ENCODE measurements around the gene PCSK1.
A peak's percentile ranks its signal among the peaks of the same experiment; 100 is the strongest.

The PCSK1 gene

DNA sequence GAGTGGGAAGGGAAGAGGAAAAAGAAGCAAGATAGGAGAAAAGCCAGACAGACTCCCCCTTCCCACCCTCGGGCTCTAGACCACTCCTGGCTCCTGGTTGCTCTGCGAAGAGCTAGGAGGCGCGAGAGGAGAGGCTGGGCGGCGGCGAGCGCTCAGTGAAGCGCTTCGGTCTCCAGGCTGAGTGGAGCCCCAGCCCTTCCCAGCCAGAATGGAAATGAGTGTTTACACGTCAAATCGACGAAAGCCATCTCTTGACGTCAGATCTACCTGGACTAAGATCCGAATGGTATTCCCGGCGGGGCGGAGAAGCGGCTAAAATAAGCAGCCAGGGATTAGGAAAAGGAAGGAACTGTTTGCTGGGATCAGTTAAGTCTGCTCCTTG is at the start of gene PCSK1:
Gene PCSK1 (minus strand): TSS at position 183 of the 382 bp plus-strand sequence. CDS start 206 bp downstream, outside the sequence.
- DNase-seq (ENCODE audit: low read depth), result no peak

DNA sequence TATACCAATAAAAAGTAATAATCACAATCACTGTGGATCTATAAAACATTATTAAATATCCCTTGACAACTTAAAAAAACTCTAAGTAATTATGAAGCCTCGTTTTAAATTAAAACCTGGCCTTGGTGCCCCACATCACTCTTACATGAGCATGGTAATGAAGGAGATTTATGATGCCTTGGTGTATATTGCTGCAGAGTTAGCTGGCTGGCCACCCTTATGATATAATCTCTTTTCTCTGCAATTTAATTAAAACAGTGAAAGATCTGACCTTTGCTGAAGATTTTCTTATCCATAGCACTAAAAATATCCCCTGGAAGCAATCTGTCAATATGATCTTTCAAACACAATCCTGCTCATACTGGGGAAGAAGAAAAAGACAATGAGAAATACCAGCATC is 48.8 kb upstream of the PCSK1 start:
- no peak for DNase-seq (ENCODE audit: low read depth)

GRCh38 chr5:96481009-96481786 is 48.1 kb upstream of the PCSK1 start:
- DNase-seq (ENCODE audit: low read depth), result no peak

GRCh38 chr5:96478983-96479382 is 45.9 kb upstream of the PCSK1 start:
- no peak for DNase-seq (ENCODE audit: low read depth)

- DNase-seq (ENCODE audit: low read depth), result no peak
These were observed 43.6 kb upstream of the PCSK1 start for GRCh38 chr5:96476654-96477053.

DNA sequence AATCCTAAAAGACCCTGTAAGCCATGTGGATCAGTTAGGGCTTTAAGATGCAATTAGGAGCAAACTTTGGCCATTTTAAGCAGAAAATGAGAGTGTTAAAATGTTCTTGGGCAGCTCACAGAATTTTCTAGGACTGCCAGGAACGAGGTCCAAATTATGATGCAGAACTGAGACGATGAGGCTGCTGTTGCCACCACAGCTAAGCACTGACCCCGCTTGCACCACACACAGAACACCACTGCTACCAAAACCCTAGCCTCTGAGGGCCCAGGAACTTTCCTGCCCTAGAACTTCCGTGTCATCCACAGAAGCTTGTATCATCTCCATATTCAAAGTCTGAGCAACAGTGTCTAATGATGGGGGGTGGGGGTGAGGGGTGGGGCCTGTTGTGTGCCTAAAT is 41.0 kb upstream of the PCSK1 start:
- DNase-seq (ENCODE audit: low read depth), result no peak

GRCh38 chr5:96473155-96473554 is 40.1 kb upstream of the PCSK1 start:
- DNase-seq (ENCODE audit: low read depth), result no peak

DNA sequence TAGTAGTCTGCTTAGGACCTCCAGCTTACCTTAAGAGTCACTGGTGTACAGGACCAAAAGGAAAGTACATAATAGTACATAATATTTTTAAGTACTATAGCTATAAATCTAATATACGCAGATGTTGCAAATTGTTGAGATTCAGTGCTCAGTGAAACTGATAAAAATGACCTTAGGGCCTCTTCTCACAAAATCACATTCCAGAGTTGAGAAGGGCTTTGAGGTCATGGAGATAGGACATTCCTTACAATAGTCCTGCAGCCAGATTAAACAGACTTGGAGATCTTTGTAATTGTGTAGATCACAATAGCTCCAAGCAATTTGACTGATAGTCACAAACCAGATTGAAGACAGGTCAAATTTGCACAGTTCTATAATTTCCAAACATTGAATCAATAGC is 37.7 kb upstream of the PCSK1 start:
- no peak for DNase-seq (ENCODE audit: low read depth)

DNA sequence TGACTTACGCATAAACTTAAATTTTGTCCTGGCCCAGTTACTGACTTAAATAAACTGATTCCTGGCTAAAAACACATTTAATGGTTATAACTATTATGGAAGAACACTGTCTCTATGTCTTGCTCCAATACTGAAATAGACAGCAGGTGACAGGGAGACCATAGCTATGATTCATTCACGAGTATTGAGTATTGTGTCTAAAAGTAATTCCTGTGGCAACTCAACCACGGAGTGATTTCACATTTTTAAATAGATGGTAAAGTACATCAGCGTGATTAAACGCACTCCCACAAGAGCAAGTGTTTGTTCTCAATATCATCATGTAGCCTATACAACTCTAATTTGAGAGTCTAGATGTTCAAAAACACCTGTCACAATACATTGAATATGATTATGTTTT is 35.9 kb upstream of the PCSK1 start:
- DNase-seq (ENCODE audit: low read depth), result no peak

- DNase-seq (ENCODE audit: low read depth), result no peak
These were observed 30.0 kb upstream of the PCSK1 start for GRCh38 chr5:96463091-96463490.

DNA sequence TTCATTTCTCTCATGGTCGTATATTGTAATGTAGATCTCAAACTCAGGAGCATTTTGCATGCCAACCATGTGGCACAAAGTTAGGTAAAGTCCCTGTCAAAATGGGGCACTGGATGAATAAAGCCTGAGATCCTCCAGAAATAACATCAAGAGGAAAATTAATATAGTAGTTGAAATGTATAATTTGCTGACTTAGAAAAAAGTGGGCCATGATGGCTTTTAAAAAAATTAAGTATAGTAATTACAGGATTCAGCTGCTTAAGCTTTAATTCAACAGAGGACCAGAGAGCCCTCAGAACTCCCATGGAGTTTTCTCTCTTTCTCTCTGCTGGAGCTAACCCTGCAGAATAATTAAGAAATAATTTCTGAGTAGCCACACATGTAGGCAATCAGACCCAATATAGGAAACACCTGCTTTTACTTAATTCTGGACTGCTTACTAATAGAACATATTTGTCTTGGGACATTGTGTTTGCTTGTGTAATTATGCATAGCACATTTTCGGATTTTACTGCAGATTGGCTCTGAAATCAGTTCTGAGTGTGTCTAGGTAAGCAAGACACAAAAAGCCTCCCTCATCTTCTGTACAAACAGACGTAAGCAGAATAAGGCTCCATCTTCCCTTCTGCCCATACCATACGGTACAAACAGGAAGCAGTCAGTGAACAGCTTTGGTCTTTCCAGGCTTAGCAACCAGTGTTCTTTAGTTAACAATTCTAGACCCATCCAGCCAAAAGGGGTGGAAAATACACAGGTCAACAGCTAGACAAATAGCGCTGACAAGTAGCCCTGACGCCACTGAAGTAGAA is 26.5 kb upstream of the PCSK1 start:
- DNase-seq (ENCODE audit: low read depth), result no peak

DNA sequence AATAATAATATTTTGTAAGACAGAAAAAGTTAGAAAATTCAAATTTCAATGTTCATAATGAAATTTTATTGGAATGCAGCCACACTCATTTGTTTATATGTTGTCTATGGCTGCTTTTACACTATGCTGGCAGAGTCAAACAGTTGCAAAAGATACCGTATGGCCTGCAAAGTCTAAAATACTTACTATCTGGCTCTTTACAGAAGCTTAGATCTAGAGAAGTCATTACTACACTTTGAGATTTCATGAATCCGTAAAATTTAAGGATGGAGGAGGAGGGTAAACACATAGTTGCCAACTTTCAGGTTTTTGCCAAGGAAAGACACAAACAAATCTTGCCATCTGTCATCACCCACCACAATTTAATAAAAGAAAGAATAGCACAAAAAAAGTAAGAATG is 25.1 kb upstream of the PCSK1 start:
- DNase-seq (ENCODE audit: low read depth), result no peak

GRCh38 chr5:96455789-96456188 is 22.7 kb upstream of the PCSK1 start:
- no peak for DNase-seq (ENCODE audit: low read depth)

DNA sequence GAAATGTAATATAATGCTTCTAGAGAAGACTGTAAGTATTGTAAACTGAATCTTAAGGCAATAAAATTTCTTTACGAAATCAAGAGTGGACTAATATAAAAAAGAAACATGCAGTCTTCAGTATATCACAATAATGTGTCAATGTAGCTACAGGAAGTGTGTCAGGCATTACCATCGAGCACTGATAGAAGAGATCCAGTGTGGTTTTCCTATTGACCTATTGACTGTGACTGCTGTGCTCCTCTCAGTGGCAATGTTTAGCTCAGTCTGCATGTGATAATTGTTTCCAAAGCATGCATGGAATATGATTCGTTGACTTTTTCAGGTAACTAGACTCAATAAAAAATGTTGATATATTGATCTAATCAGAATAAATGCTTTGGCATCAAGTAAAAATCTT is 20.3 kb upstream of the PCSK1 start:
- DNase-seq (ENCODE audit: low read depth), result no peak

- no peak for DNase-seq (ENCODE audit: low read depth)
These were observed 14.9 kb upstream of the PCSK1 start for GRCh38 chr5:96447949-96448348.

DNA sequence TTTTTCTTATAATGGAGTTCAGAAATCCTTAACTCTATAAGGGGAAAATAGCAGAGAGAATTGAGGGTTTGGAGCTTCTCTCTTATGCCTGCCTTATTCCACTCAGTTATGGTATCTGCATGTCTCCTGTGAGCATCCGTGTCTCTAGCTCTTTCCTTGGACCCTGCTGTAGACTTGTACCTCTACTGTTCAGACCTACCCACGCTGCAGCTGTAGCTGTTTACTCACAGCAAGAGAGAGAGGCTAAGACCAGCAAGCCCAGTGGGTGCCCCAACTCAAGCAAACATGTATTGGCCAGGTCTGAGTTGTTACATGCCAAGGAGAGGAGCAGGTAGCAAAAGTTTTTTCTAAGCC is 7.1 kb upstream of the PCSK1 start:
- DNase-seq (ENCODE audit: low read depth), result no peak

GRCh38 chr5:96439477-96440184 is 6.6 kb upstream of the PCSK1 start:
- DNase-seq (ENCODE audit: low read depth), result no peak

DNA sequence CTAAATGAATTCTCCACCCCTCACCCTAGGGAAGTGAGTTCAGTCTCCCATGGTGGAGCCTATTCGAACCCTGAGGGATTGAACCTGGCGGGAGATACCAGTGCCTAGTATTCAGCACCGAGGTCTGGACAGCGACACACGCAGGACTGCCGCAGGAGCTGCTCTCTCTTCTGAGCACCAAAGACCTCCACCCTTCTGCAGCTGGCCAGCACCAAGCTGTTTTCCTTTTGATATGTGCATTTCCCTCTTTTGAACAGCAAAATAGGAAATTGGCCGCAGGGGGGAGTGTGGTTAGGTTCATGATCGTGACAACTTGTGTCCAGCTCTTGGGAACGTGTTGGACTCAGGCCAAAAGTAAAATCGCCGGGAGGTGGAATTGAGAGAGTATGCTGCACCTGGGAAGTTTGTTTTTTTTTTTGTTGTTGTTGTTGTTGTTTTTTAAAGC is 1.2 kb upstream of the PCSK1 start:
- peak; percentile 7 for DNase-seq (ENCODE audit: low read depth)

DNA sequence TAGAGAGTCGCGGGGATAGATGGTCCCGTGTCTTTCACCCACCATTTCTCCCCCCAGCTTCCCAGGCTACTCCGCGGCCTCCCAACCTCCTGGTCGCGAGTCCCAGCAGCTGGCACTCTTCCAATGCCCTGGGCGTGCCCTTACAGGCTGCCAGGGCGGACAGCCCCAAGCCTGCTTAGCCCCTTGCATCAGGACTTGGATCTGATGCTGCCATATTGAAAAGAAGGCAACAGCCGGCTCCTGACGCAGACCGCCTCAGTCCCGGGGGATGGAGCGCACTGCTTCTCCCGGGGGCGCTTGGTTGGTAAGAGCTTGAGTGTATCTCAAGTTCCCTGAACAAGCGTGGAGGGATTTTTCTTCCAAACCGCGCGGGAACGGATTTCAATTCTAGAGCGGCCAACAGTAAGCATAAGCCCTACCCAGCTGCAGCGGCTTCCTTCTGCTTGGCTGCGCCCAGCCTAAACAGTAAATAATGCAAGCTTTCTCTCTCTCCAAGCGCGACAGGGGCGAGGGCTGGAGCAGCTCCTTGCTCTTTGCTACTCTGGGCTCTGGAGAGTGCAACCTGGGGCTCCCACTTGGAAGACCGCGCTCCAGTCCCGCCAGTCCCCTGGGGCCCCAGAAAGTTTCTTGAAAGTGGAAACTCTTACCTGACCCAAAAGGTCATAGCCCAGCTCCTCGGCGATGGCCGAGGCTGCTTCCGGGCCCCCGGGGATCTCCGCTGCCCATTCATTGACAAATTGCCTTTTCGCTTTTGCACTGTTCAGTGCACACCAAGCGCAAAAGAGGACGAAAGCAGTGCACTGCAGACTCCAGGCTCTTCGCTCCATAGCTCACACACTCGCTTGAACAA is 607 bp downstream of the PCSK1 start:
- no peak for DNase-seq (ENCODE audit: low read depth)

GRCh38 chr5:96431376-96432187 is 1.5 kb downstream of the PCSK1 start:
- no peak for DNase-seq (ENCODE audit: low read depth)

DNA sequence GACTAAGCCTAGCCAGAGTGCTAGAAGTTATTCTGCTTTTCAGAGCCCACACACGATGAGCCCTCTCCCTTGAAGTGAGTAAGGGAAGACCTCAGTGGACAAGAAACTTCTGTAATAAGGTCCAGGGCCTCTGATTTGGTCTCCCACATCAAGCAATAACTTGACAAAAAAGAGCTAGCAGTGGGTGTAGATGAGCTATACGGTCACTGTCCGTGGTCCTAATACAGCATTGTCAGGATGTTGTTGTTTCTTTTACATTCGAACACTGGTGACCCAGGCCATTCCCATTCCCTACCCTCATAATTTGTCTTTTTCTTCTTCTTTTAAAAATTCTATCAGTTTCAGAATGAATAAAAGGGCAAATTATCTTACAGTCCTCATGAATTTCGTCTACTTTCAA is 5.2 kb downstream of the PCSK1 start:
- DNase-seq (ENCODE audit: low read depth), result no peak
